Brain microvascular endothelial cell (primary cell): ENCODE measurements around the gene ADCYAP1R1.

Source experiments
- DNase-seq: peaks from one replicate; pipeline ENCODE4 v3.0.0-alpha.2; 2020
- H3K27ac ChIP-seq: fragments of 250-450 bp; sonication (Bioruptor Pico); 2 replicates; pipeline ENCODE4 v1.5.1; 2020; ENCODE audit warnings: mild to moderate bottlenecking, moderate library complexity
- H3K27me3 ChIP-seq: fragments of 250-450 bp; sonication (Bioruptor Pico); replicated peaks from 2 replicates; pipeline ENCODE4 v1.5.1; 2020; ENCODE audit warnings: mild to moderate bottlenecking
- H3K36me3 ChIP-seq: fragments of 250-450 bp; sonication (Bioruptor Pico); replicated peaks from 2 replicates; pipeline ENCODE4 v1.5.1; 2020; ENCODE audit warnings: mild to moderate bottlenecking
- H3K4me3 ChIP-seq: 2 replicates; pipeline ENCODE4 v1.5.1; 2011; ENCODE audit warnings: low read depth, mild to moderate bottlenecking, control low read depth, low read length, moderate library complexity
- CTCF ChIP-seq: IDR thresholded peaks from 2 replicates; pipeline ENCODE4 v1.5.1; 2011; ENCODE audit warnings: low read depth, mild to moderate bottlenecking, moderate library complexity, low read length, control low read depth, inconsistent platforms; ENCODE audit errors: missing control alignments
- in situ Hi-C: cut with HindIII; loops from 2 replicates; pipeline ENCODE4 v1.10.0; 2017; ENCODE audit warnings: low sequenced_read_pairs, low pct_ligation_motif_present

ADCYAP1R1 gene

GRCh38 chr7:31129067-31129466 lies 77.0 kb downstream of the ADCYAP1R1 start:
- Histone ChIP-seq H3K4me3 (no peak overlapping the region), H3K27me3 (no peaks in the 10 kb centered on the region), H3K27ac (no peak overlapping the region), H3K36me3 (no peaks in the 10 kb centered on the region)
- in situ Hi-C loops, result no loop called here
- DNase-seq, result no peak
- TF ChIP-seq CTCF, result peak; percentile 26

- no peaks in the 10 kb centered on the region for H3K36me3 ChIP-seq
- in situ Hi-C loops, result no loop called here
- H3K4me3 ChIP-seq, result no peak overlapping the region
- no peak for TF ChIP-seq CTCF
- no peak overlapping the region for H3K27ac ChIP-seq
- H3K27me3 ChIP-seq, result no peaks in the 10 kb centered on the region
- no peak for DNase-seq
Observed at GRCh38 chr7:31133497-31133896, 81.4 kb downstream of the ADCYAP1R1 start.

GRCh38 chr7:31134246-31135188 lies 82.4 kb downstream of the ADCYAP1R1 start:
- peak; percentile 75 for TF ChIP-seq CTCF
- no peak overlapping the region for H3K4me3 ChIP-seq
- in situ Hi-C loops, result no loop called here
- H3K36me3 ChIP-seq, result no peaks in the 10 kb centered on the region
- H3K27ac ChIP-seq, result no peak overlapping the region
- peak; percentile 59 for DNase-seq
- H3K27me3 ChIP-seq, result no peaks in the 10 kb centered on the region

GRCh38 chr7:31137234-31137633 lies 85.1 kb downstream of the ADCYAP1R1 start:
- Histone ChIP-seq H3K4me3 (no peak overlapping the region), H3K27me3 (no peaks in the 10 kb centered on the region), H3K27ac (no peak overlapping the region), H3K36me3 (no peaks in the 10 kb centered on the region)
- DNase-seq, result no peak
- TF ChIP-seq CTCF, result no peak
- in situ Hi-C loops, result no loop called here

GRCh38 chr7:31145339-31145738 lies 93.2 kb downstream of the ADCYAP1R1 start:
- Histone ChIP-seq H3K36me3 (no peaks in the 10 kb centered on the region), H3K27ac (no peak overlapping the region), H3K27me3 (no peaks in the 10 kb centered on the region), H3K4me3 (no peak overlapping the region)
- in situ Hi-C loops, result no loop called here
- DNase-seq, result no peak
- TF ChIP-seq CTCF, result no peak
